GM12801 (cell line): Measurements from ENCODE around the gene IL31RA.

ENCODE experiments used
- TF ChIP-seq, protein P1 (sequence below): IDR thresholded peaks from one replicate; pipeline ENCODE4 v1.5.1; 2011; ENCODE audit warnings: control low read depth; ENCODE audit not compliant: insufficient read length; ENCODE audit errors: extremely low read depth

The IL31RA gene

GRCh38 chr5:55903121-55903701, 52.1 kb downstream of the IL31RA start:
- TF ChIP-seq, protein P1, sequence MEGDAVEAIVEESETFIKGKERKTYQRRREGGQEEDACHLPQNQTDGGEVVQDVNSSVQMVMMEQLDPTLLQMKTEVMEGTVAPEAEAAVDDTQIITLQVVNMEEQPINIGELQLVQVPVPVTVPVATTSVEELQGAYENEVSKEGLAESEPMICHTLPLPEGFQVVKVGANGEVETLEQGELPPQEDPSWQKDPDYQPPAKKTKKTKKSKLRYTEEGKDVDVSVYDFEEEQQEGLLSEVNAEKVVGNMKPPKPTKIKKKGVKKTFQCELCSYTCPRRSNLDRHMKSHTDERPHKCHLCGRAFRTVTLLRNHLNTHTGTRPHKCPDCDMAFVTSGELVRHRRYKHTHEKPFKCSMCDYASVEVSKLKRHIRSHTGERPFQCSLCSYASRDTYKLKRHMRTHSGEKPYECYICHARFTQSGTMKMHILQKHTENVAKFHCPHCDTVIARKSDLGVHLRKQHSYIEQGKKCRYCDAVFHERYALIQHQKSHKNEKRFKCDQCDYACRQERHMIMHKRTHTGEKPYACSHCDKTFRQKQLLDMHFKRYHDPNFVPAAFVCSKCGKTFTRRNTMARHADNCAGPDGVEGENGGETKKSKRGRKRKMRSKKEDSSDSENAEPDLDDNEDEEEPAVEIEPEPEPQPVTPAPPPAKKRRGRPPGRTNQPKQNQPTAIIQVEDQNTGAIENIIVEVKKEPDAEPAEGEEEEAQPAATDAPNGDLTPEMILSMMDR = no peak

DNA sequence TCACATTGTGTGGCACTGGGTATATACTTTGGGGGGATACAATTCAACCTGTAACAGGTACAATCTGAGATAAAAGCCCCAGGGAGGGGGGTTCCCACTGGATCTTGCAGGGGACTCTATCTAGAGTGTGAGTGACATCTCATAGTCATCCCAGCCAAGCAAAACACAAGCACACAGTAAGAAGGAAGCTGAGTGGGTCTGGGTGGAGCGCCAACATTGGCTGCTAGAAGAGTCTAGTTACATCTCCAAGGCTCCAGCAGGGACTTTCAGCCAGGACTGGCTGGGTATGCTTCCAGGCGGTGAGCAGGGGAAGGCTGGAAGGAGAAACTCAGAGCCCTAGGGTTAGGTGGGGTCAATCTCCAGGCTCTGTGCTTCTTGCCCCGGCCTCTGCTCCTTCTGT, 53.0 kb downstream of the IL31RA start:
- TF ChIP-seq, protein P1 = no peak

GRCh38 chr5:55905251-55905650, 54.1 kb downstream of the IL31RA start:
- TF ChIP-seq, protein P1 = no peak

- TF ChIP-seq, protein P1 = no peak
These were observed 56.8 kb downstream of the IL31RA start for GRCh38 chr5:55907927-55908326.

GRCh38 chr5:55908804-55909203, 57.6 kb downstream of the IL31RA start:
- TF ChIP-seq, protein P1 = no peak

DNA sequence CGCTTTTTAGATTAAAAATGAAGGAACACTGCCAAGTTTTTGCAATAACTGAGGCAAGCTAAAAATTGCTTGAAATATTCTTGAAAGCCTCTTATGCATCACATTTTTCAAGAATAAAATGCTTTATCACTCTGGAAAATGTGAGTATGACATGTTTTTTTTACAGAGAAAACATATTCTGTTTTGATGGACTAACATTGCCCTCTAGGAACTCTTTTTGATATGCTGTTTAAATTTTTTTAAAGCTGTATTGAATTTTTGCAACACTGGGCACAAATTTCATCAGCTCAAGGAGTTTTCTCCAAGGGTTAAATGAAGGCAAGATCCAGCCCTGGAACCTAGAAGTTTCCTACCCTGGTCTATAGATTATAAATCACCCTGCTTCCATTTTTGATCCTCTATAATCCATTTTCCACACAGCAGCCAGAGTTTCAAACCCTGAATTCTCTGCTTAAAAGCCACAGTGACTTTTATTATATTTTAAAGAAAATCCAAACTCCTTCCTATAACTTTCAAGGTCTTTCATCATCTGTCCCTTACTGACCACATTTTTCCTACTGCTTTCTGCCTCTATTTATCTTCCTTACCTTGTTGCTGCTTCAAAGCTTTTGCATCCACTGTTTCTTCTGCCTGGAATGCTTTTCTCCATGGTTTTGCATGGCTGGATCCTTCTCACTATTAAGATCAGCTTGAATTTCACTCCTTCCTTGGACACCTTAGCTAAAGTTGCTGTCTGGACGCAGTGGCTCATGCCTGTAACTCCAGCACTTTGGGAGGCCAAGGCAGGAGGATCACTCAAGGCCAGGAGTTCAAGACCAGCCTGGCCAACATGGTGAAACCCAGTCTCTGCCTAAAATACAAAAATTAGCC, 60.9 kb downstream of the IL31RA start:
- TF ChIP-seq, protein P1 = no peak

DNA sequence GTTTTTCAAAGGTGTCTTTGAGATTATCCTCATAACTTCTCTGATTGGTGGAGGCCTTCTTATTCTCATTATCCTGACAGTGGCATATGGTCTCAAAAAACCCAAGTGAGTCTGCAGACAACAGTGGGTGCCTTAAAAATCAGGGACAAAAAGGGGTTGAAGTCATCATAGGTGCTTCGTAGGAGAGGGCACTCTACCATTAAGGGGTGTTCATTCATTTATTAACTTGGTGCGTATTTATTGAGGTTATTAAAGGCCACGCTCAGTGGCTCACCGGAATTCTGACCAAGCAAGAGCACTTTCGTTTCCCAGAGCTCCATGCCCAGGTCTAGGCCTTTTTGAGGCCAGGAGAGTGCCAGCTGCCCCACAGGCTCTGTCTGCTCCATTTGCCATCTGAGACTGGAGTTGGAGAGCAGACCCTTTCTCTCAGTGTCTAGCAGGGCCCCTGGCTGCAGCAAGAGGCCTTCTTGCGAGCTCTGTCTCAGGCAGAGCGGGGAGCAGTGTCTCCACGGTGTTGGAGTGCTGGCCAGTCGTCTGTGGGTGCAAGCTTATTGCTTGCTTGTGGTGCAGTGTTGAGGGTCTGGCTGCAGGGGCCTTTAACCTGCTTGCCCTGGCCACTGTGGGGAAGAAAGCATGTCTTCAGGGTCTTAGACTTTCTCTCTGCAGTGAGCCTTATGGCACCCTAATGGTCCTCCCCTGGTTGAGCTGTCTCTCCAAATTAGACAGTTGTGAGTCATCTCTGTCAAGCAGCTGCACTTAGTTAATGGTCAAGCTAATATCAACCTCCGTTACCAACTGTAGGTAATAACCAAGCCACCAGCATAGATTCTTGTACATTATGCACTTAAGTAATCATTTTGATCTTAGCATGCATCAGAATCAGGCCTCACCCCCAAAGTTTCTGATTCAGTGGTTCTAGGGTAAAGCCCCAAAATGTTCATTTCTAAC, 62.6 kb downstream of the IL31RA start:
- TF ChIP-seq, protein P1 = no peak
